PC-9 (cell line): ENCODE data around the gene ZNF407. TPM values are rescaled to one million over a fixed set of nuclear protein-coding genes. Genes with fewer than 3 reads are reported as not detected.

Experiments used
- BruUV-seq: library from RNA; stranded (reverse); fragments of 400-500 nt; replicated peaks from 2 replicates; lab custom pipeline; 2021; lab: Mats Ljungman, UMichigan
- CTCF ChIA-PET: fragments of 300-600 bp; sonication (Branson Sonifier 250); formaldehyde crosslinking; loops from one replicate; lab custom pipeline; 2022; ENCODE audit warnings: antibody characterized with exemption; lab: Charles Lee
- POLR2A ChIA-PET: fragments of 300-600 bp; sonication (Branson Sonifier 250); formaldehyde crosslinking; loops from one replicate; lab custom pipeline; 2022; ENCODE audit warnings: antibody characterized with exemption; ENCODE audit not compliant: unreplicated experiment; lab: Charles Lee
- DNase-seq, 2 experiments: peaks; one replicate each; pipeline versions ENCODE4 v3.0.0 to v3.0.0-alpha.2; 2015 to 2022; ENCODE audit warnings: mixed read lengths in 1 of 2
- H2AFZ ChIP-seq: fragments of 200-600 bp; sonication (generic); 2 replicates; pipeline ENCODE4 v1.8.1; 2017; ENCODE audit warnings: antibody characterized with exemption
- H3F3A ChIP-seq: fragments of 200-600 bp; sonication (generic); 2 replicates; pipeline ENCODE4 v1.8.1; 2017; ENCODE audit warnings: antibody characterized with exemption, mild to moderate bottlenecking, low read depth; ENCODE audit not compliant: insufficient read depth
- H3K27ac ChIP-seq: fragments of 200-600 bp; sonication (generic); 2 replicates; pipeline ENCODE4 v1.6.1; 2016; ENCODE audit warnings: mixed run types
- H3K27me3 ChIP-seq: fragments of 200-600 bp; sonication (generic); 2 replicates; pipeline ENCODE4 v1.6.1; 2016; ENCODE audit warnings: low read depth, mixed run types; ENCODE audit not compliant: insufficient read depth
- H3K36me3 ChIP-seq: fragments of 200-600 bp; sonication (generic); 2 replicates; pipeline ENCODE4 v1.6.1; 2016; ENCODE audit warnings: low read depth, mixed run types
- H3K4me1 ChIP-seq: fragments of 200-600 bp; sonication (generic); replicated peaks from 2 replicates; pipeline ENCODE4 v1.6.1; 2016; ENCODE audit warnings: mixed run types; ENCODE audit not compliant: insufficient read depth
- H3K4me2 ChIP-seq: fragments of 200-600 bp; sonication (generic); 2 replicates; pipeline ENCODE4 v1.6.1; 2017; ENCODE audit warnings: mixed run types
- H3K4me3 ChIP-seq: fragments of 200-600 bp; sonication (generic); 2 replicates; pipeline ENCODE4 v1.6.1; 2016; ENCODE audit warnings: mixed run types
- H3K79me2 ChIP-seq: fragments of 200-600 bp; sonication (generic); 2 replicates; pipeline ENCODE4 v1.6.1; 2017; ENCODE audit warnings: low read depth, mixed run types
- H3K9me2 ChIP-seq: fragments of 200-600 bp; sonication (generic); 2 replicates; pipeline ENCODE4 v1.8.1; 2017; ENCODE audit warnings: mild to moderate bottlenecking; ENCODE audit not compliant: insufficient read depth
- H3K9me3 ChIP-seq: fragments of 200-600 bp; sonication (generic); 2 replicates; pipeline ENCODE4 v1.8.1; 2016; ENCODE audit warnings: low read depth; ENCODE audit not compliant: insufficient read depth
- H4K20me1 ChIP-seq: fragments of 200-600 bp; sonication (generic); 2 replicates; pipeline ENCODE4 v1.8.1; 2017; ENCODE audit not compliant: insufficient read depth
- EZH2 ChIP-seq: fragments of 200-600 bp; sonication (generic); IDR thresholded peaks from 2 replicates; pipeline ENCODE4 v1.8.0; 2017; ENCODE audit warnings: antibody characterized with exemption, low read depth
- intact Hi-C: fragments of 100-400 bp; cut with micrococcal nuclease; formaldehyde crosslinking; loops from one replicate; pipeline ENCODE4 v1.10.0; 2022; ENCODE audit not compliant: unreplicated experiment
- total RNA-seq: library from RNA; stranded (reverse); gene quantifications from 2 replicates; pipeline ENCODE4 v1.2.3, GENCODE V29; 2021
- TF ChIP-seq, protein P1 (sequence below): fragments of 200-600 bp; sonication (generic); conservative IDR thresholded peaks from 2 replicates; pipeline ENCODE4 v1.6.1; 2017; ENCODE audit warnings: mixed run types, antibody characterized with exemption, mild to moderate bottlenecking, moderate library complexity

The ZNF407 gene
- total RNA-seq, 1 experiment from 2014 or later, result 13.4 TPM

DNA sequence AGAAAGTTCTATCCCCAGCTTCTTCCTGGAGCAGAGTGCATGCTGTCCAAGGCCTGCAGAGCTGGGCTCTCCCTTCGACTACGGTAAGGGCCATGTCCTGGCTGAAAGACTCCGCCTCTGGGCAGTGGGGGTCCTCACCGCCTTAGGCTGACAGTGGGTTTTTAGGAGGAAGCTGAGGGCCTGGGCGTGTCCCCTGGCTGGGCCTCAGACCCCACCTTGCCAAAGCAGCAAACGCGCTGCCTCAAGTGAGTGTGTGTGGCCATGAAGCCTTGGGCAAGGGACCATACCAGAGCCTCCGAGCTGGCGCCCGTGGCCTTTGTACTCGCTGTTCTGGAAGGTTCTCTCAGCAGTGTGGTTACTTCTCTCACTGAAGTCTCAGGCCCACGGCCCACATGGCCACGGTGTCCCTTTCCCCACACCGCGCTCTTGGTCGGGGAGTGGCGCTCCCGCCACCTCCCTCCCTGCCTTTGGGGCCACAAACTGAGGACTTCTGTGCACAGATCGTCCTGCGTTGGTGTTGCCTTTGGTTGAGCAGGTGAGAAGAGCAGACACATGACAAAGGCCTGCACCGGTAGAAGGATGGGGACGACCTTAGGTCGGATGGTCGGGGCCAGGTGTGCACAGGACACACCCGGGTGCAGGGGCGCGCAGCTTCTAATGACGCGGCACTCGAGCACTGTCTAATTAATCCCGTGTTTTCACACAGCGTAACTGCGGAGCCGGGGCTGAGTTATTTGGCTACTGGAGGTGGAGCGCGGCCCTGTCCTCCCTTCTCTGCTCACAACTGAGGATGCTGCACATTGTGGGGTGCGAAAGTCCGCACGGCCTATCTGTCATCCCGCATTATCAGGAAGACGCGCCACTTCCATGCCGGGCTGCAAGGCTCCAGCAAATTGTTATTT lies 489.7 kb downstream of the ZNF407 start:
- H3K9me2 ChIP-seq, result no peaks in the 10 kb centered on the region
- DNase-seq, result no peak
- H4K20me1 ChIP-seq, result no peaks in the 10 kb centered on the region
- no peak overlapping the region for H3K27ac ChIP-seq
- no peaks in the 10 kb centered on the region for H3K9me3 ChIP-seq
- TF ChIP-seq, protein P1, sequence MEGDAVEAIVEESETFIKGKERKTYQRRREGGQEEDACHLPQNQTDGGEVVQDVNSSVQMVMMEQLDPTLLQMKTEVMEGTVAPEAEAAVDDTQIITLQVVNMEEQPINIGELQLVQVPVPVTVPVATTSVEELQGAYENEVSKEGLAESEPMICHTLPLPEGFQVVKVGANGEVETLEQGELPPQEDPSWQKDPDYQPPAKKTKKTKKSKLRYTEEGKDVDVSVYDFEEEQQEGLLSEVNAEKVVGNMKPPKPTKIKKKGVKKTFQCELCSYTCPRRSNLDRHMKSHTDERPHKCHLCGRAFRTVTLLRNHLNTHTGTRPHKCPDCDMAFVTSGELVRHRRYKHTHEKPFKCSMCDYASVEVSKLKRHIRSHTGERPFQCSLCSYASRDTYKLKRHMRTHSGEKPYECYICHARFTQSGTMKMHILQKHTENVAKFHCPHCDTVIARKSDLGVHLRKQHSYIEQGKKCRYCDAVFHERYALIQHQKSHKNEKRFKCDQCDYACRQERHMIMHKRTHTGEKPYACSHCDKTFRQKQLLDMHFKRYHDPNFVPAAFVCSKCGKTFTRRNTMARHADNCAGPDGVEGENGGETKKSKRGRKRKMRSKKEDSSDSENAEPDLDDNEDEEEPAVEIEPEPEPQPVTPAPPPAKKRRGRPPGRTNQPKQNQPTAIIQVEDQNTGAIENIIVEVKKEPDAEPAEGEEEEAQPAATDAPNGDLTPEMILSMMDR, result no peak
- TF ChIP-seq EZH2, result no peak
- CTCF ChIA-PET, result no interaction called here
- 0 out of 2 replicates have a peak, but pooled peaks cover 4% of the 10 kb centered on the region for H3K27me3 ChIP-seq
- no TSS peak for BruUV-seq
- H2AFZ ChIP-seq, result no peak overlapping the region
- no peaks in the 10 kb centered on the region for H3K79me2 ChIP-seq
- H3K36me3 ChIP-seq, result no peaks in the 10 kb centered on the region
- no peaks in the 10 kb centered on the region for H3K4me1 ChIP-seq
- H3K4me3 ChIP-seq, result no peak overlapping the region
- intact Hi-C loops, result no loop called here
- H3K4me2 ChIP-seq, result no peak overlapping the region
- H3F3A ChIP-seq, result peaks cover 8% of the 10 kb centered on the region; the same call in 1 of the 2 replicates
- POLR2A ChIA-PET, result no interaction called here

DNA sequence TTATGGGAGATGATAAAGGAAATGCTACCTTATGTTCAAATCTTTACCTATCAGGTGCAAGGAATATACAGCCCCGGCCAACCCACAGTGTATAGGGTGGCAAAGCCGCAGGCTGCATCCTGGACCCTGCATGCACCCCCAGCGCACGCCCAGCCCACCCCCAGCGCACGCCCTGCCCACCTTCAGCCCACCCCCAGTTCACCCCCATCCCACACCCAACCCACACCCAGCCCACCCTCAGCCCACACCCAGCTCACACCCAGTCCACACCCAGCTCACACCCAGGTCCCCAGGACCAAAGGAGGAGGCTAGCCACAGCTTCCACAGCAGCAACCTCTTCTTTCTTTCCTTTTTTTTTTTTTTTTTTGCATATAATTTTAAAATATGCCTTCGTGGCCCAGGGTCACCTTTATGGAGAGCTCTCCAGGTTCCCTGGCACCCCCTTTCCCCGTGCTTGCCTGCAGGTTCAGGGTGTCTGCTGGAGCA lies 490.4 kb downstream of the ZNF407 start:
- Histone ChIP-seq H4K20me1 (no peaks in the 10 kb centered on the region), H3K79me2 (no peaks in the 10 kb centered on the region), H3K9me2 (no peaks in the 10 kb centered on the region), H3K4me1 (no peaks in the 10 kb centered on the region), H3K36me3 (no peaks in the 10 kb centered on the region), H3K27ac (no peak overlapping the region), H3K4me2 (no peak overlapping the region), H3K4me3 (no peak overlapping the region), H2AFZ (no peak overlapping the region), H3K9me3 (no peaks in the 10 kb centered on the region), H3K27me3 (0 out of 2 replicates have a peak, but pooled peaks cover 1% of the 10 kb centered on the region), H3F3A (peaks cover 8% of the 10 kb centered on the region; the same call in 1 of the 2 replicates)
- no peak for TF ChIP-seq EZH2
- TF ChIP-seq, protein P1, result no peak
- DNase-seq, result no peak
- BruUV-seq, result no TSS peak
- ChIA-PET CTCF (no interaction called here), POLR2A (no interaction called here)
- intact Hi-C loops, result no loop called here

DNA sequence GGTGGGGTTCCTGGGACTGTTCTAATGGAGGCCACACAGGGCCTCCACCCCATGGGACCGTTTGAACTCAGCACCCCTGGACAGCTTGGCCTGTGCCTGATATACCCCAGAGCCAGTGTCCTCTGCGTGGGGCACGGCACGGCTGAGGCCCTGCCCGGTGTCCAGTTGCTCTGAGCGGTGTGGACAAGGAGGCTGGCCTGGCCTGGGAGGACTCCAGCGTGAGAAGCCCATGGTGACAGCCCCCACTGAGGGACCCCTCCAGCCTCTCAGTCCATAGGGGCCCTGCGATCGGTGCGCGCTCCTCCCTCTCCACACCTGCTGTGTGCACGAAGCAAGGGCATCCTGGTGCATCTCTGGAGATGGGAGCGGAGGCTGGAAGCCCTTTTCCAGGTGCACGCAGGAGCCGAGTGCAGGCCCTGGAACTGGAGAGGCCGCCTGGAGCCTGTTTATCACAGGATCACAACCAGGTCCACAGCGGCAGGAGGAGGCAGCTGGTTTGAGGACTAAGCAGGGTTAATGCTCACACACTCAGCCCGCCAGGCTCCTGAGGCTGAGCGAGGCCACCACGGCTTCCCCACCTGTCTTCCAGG lies 491.0 kb downstream of the ZNF407 start:
- Histone ChIP-seq H3K9me3 (no peaks in the 10 kb centered on the region), H3F3A (peaks cover 8% of the 10 kb centered on the region; the same call in 1 of the 2 replicates), H3K9me2 (no peaks in the 10 kb centered on the region), H3K4me3 (no peak overlapping the region), H2AFZ (no peak overlapping the region), H3K4me1 (no peaks in the 10 kb centered on the region), H3K27ac (no peak overlapping the region), H3K36me3 (no peaks in the 10 kb centered on the region), H3K79me2 (no peaks in the 10 kb centered on the region), H3K27me3 (no peaks in the 10 kb centered on the region), H3K4me2 (no peak overlapping the region), H4K20me1 (no peaks in the 10 kb centered on the region)
- CTCF ChIA-PET, result no interaction called here
- POLR2A ChIA-PET, result no interaction called here
- no peak for DNase-seq
- TF ChIP-seq, protein P1, result no peak
- TF ChIP-seq EZH2, result no peak
- no TSS peak for BruUV-seq
- intact Hi-C loops, result no loop called here
